ENCODE results near the gene ACP2.
A peak's percentile ranks its signal among the peaks of the same experiment; 100 is the strongest.

Gene ACP2

GRCh38 chr11:47284151-47284550 lies 35.5 kb upstream of the ACP2 start:
- H3K4me3 ChIP-seq (replicated peaks in 1 of 2; ENCODE audit: low read depth in 2 of 2, low read length in 2 of 2) = no peak overlapping the region
- TF ChIP-seq CTCF (IDR thresholded peaks at IDR 0.05; ENCODE audit: low read depth, low read length) = no peak
- no peak for DNase-seq (ENCODE audit: low read depth in 2 of 2)

DNA sequence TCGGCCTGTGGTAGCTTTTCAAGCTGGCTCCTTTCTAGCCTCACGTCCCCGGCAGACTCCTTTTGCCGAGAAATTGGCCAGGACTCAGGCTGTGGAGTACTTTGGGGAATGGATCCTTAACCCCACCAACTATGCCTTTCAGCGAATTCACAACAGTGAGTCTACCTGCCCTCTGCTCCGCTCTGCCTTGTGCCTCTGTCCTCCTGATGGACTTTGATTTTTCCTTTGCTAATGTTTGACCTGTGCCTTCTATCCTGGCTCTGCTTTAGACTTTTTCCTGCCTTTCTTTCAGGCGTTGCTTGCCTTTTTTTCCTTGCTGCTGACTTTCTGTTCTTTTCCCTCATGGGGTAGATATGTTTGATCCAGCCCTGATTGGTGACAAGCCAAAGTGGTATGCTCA lies 33.8 kb upstream of the ACP2 start:
- no peak for TF ChIP-seq CTCF (IDR thresholded peaks at IDR 0.05; ENCODE audit: low read depth, low read length)
- no peak for DNase-seq (ENCODE audit: low read depth in 2 of 2)
- no peak overlapping the region for H3K4me3 ChIP-seq (replicated peaks in 1 of 2; ENCODE audit: low read depth in 2 of 2, low read length in 2 of 2)

GRCh38 chr11:47280860-47281259 lies 32.2 kb upstream of the ACP2 start:
- no peak overlapping the region for H3K4me3 ChIP-seq (replicated peaks in 1 of 2; ENCODE audit: low read depth in 2 of 2, low read length in 2 of 2)
- no peak for TF ChIP-seq CTCF (IDR thresholded peaks at IDR 0.05; ENCODE audit: low read depth, low read length)
- DNase-seq (ENCODE audit: low read depth in 2 of 2) = no peak

GRCh38 chr11:47280099-47280498 lies 31.5 kb upstream of the ACP2 start:
- no peak for TF ChIP-seq CTCF (IDR thresholded peaks at IDR 0.05; ENCODE audit: low read depth, low read length)
- H3K4me3 ChIP-seq (replicated peaks in 1 of 2; ENCODE audit: low read depth in 2 of 2, low read length in 2 of 2) = no peak overlapping the region
- no peak for DNase-seq (ENCODE audit: low read depth in 2 of 2)

- no peak for TF ChIP-seq CTCF (IDR thresholded peaks at IDR 0.05; ENCODE audit: low read depth, low read length)
- no peak for DNase-seq (ENCODE audit: low read depth in 2 of 2)
- no peak overlapping the region for H3K4me3 ChIP-seq (replicated peaks in 1 of 2; ENCODE audit: low read depth in 2 of 2, low read length in 2 of 2)
These were observed 30.2 kb upstream of the ACP2 start for GRCh38 chr11:47278769-47279168.

GRCh38 chr11:47278058-47278457 lies 29.4 kb upstream of the ACP2 start:
- no peak overlapping the region for H3K4me3 ChIP-seq (replicated peaks in 1 of 2; ENCODE audit: low read depth in 2 of 2, low read length in 2 of 2)
- DNase-seq (ENCODE audit: low read depth in 2 of 2) = peak; percentile 10 to 52
- no peak for TF ChIP-seq CTCF (IDR thresholded peaks at IDR 0.05; ENCODE audit: low read depth, low read length)

GRCh38 chr11:47276923-47277322 lies 28.3 kb upstream of the ACP2 start:
- DNase-seq (ENCODE audit: low read depth in 2 of 2) = no peak
- TF ChIP-seq CTCF (IDR thresholded peaks at IDR 0.05; ENCODE audit: low read depth, low read length) = no peak
- no peak overlapping the region for H3K4me3 ChIP-seq (replicated peaks in 1 of 2; ENCODE audit: low read depth in 2 of 2, low read length in 2 of 2)
